Sciatic nerve (tissue), 2 donors: Measurements from ENCODE around the gene KIF14. TPM values are rescaled to one million over a fixed set of nuclear protein-coding genes. Genes with fewer than 3 reads are reported as not detected.
"Not testable (repeated sequence)": the region's sequence is repeated elsewhere in the genome, so short reads cannot be mapped to it uniquely, and the experiment has no call there.

Experiments used
- ATAC-seq: fragments of 200-7000 bp; cut with Tn5 transposase; one replicate; pipeline ENCODE4 v1.9.1; 2020; ENCODE audit warnings: mild to moderate bottlenecking, moderate library complexity
- DNase-seq: peaks from one replicate; pipeline ENCODE4 v3.0.0-alpha.2; 2020; ENCODE audit warnings: low spot score
- intact Hi-C: fragments of 100-400 bp; cut with DNase I; formaldehyde crosslinking; loops from one replicate; pipeline ENCODE4 v1.14.2; 2022
- total RNA-seq: library from RNA; stranded (reverse); fragmentation: NEBNext Ultra II Directional; extraction: Animal tissue kit (Norgen Biotek cat#: 25700); gene quantifications from one replicate; pipeline ENCODE4 v1.2.1, GENCODE V29; 2021
- donor health status: DM: no; HTN: no; CAD: no.
- donor health status: DM: no; HTN: no; CAD: no.

Gene KIF14
- total RNA-seq, 1 donor from 2014 or later: 0.22 TPM

- no peak for DNase-seq
- intact Hi-C loops: no loop called here
- no peak for ATAC-seq
These were observed 19.9 kb upstream of the KIF14 start for GRCh38 chr1:200640373-200640962.

- DNase-seq (no peak), ATAC-seq (no peak)
- intact Hi-C loops: no loop called here
These were observed 17.5 kb upstream of the KIF14 start for GRCh38 chr1:200638073-200638472.

- ATAC-seq (no peak), DNase-seq (no peak)
- intact Hi-C loops: no loop called here
These were observed 16.1 kb upstream of the KIF14 start for GRCh38 chr1:200636681-200637080.

- DNase-seq: no peak
- intact Hi-C loops: no loop called here
- no peak for ATAC-seq
These were observed 13.9 kb upstream of the KIF14 start for GRCh38 chr1:200634261-200635122.

- no peak for ATAC-seq
- intact Hi-C loops: no loop called here
- DNase-seq: no peak
These were observed 10.8 kb upstream of the KIF14 start for GRCh38 chr1:200631375-200631774.

GRCh38 chr1:200630515-200630899, 10.0 kb upstream of the KIF14 start:
- DNase-seq, intact Hi-C loops, ATAC-seq: not testable (repeated sequence)

GRCh38 chr1:200629876-200630514, 9.4 kb upstream of the KIF14 start:
- DNase-seq: no peak
- ATAC-seq: no peak
- intact Hi-C loops: loop anchor here (10.0 kb wide), 1 partner anchor 175 kb away; no protein-coding TSS in a partner anchor

- DNase-seq (no peak), ATAC-seq (no peak)
- intact Hi-C loops: loop anchor here (10.0 kb wide), 1 partner anchor 176 kb away; no protein-coding TSS in a partner anchor
These were observed 7.8 kb upstream of the KIF14 start for GRCh38 chr1:200628223-200628881.

GRCh38 chr1:200627575-200628222, 7.1 kb upstream of the KIF14 start:
- intact Hi-C loops: loop anchor here (10.0 kb wide), 1 partner anchor 177 kb away; no protein-coding TSS in a partner anchor
- no peak for ATAC-seq
- no peak for DNase-seq

- intact Hi-C loops: loop anchor here (10.0 kb wide), 1 partner anchor 178 kb away; no protein-coding TSS in a partner anchor
- DNase-seq: no peak
- ATAC-seq: no peak
These were observed 6.4 kb upstream of the KIF14 start for GRCh38 chr1:200626853-200627534.

GRCh38 chr1:200625381-200625824, 4.9 kb upstream of the KIF14 start:
- intact Hi-C loops: loop anchor here (10.0 kb wide), 1 partner anchor 179 kb away; no protein-coding TSS in a partner anchor
- DNase-seq (no peak), ATAC-seq (no peak)

GRCh38 chr1:200624679-200625335, 4.3 kb upstream of the KIF14 start:
- DNase-seq (no peak), ATAC-seq (no peak)
- intact Hi-C loops: loop anchor here (10.0 kb wide), 1 partner anchor 180 kb away; no protein-coding TSS in a partner anchor

- ATAC-seq: no peak
- DNase-seq: no peak
- intact Hi-C loops: loop anchor here (10.0 kb wide), 1 partner anchor 185 kb away; no protein-coding TSS in a partner anchor
These were observed 668 bp downstream of the KIF14 start for GRCh38 chr1:200619894-200620272.

GRCh38 chr1:200610846-200611245, 9.7 kb downstream of the KIF14 start:
- no peak for DNase-seq
- intact Hi-C loops: no loop called here
- ATAC-seq: no peak

GRCh38 chr1:200602632-200603031, 17.9 kb downstream of the KIF14 start:
- intact Hi-C loops: no loop called here
- ATAC-seq (no peak), DNase-seq (no peak)

GRCh38 chr1:200590001-200590400, 30.6 kb downstream of the KIF14 start:
- no peak for DNase-seq
- no peak for ATAC-seq
- intact Hi-C loops: no loop called here

GRCh38 chr1:200588698-200589097, 31.9 kb downstream of the KIF14 start:
- DNase-seq (no peak), ATAC-seq (no peak)
- intact Hi-C loops: no loop called here

- intact Hi-C loops: no loop called here
- DNase-seq (no peak), ATAC-seq (no peak)
These were observed 56.2 kb downstream of the KIF14 start for GRCh38 chr1:200564319-200564718.
